ENCODE data around the gene APOL1. TPM values are rescaled to one million over a fixed set of nuclear protein-coding genes. Genes with fewer than 3 reads are reported as not detected.
"Not testable (repeated sequence)": the region's sequence is repeated elsewhere in the genome, so short reads cannot be mapped to it uniquely, and the experiment has no call there.

Gene APOL1
- total RNA-seq, 2 experiments from 2014 or later, result 63.0 to 64.0 TPM

- not testable (repeated sequence) for H3K27ac Mint-ChIP-seq
- POLR2A ChIA-PET, result interaction anchor here (1.1 to 1.4 kb wide), 2 partner anchors 11 kb away, joined by 4 to 5 read pairs; partner anchors contain the start of gene APOL1
These were observed 11.1 kb downstream of the APOL1 start for GRCh38 chr22:36263886-36264664.

GRCh38 chr22:36267058-36267457, 14.1 kb downstream of the APOL1 start:
- no peak for DNase-seq
- Mint-ChIP-seq H3K9me3 (no peaks in the 10 kb centered on the region), H3K27me3 (no peaks in the 10 kb centered on the region), H3K4me1 (peaks cover 5% of the 10 kb centered on the region), H3K4me3 (no peak overlapping the region), H3K27ac (no peak overlapping the region), H3K36me3 (ENCODE audit: low read depth) (peaks cover 52% of the 10 kb centered on the region)
- CTCF ChIA-PET, result interaction anchor here (0.7 to 1.3 kb wide), 3 partner anchors 11 to 21 kb away, joined by 3 to 5 read pairs (median 3); no protein-coding TSS in a partner anchor
- POLR2A ChIA-PET, result interaction anchor here (1.3 to 3.1 kb wide), 4 partner anchors 7 to 22 kb away, joined by 3 to 10 read pairs (median 6); partner anchors contain the start of gene APOL1

More at GRCh38 chr22:36263886-36264664, 11.1 kb downstream of the APOL1 start:
- not testable (repeated sequence) for H3K9me3 Mint-ChIP-seq, H3K4me3 Mint-ChIP-seq, H3K27me3 Mint-ChIP-seq, DNase-seq
- Mint-ChIP-seq H3K36me3 (ENCODE audit: low read depth) (peaks cover 74% of the 10 kb centered on the region), H3K4me1 (peaks cover 16% of the 10 kb centered on the region)
- CTCF ChIA-PET, result interaction anchor here (1.2 to 2.3 kb wide), 2 partner anchors 26 to 37 kb away, joined by 4 to 8 read pairs; no protein-coding TSS in a partner anchor

DNA sequence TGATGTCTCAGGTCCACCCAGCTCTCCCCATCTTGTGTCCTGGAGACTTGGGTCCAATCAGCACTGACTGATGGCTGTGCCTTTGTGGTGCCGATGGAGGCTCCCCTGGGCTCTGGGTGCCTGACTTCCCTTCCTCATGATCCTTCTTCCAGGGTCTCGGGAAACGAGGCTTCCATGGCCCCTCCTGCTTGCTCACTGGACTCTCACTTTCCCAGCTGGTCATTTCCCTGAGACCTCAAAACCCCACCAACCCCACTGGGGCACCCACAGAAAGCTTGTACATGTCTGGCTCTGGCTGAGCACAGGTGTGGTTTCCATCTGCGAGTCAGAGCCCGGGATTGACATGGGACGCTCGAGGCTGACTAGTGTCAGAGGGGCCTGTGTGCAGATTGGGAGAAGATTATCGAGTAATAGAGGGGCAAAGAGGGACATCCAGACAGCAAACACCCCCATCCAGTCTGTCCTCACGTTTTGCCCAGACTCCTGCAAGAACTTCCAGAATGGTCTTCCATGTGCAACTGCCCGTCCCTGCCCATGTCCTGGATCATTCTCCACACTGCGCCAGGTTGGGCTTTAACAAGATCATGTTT, 15.1 kb downstream of the APOL1 start:
- H3K4me1 Mint-ChIP-seq, result peaks cover 2% of the 10 kb centered on the region
- H3K27ac Mint-ChIP-seq, result no peak overlapping the region
- peaks cover 47% of the 10 kb centered on the region for H3K36me3 Mint-ChIP-seq (ENCODE audit: low read depth)
- no peaks in the 10 kb centered on the region for H3K27me3 Mint-ChIP-seq
- DNase-seq, result no peak
- no peak overlapping the region for H3K4me3 Mint-ChIP-seq
- CTCF ChIA-PET, result interaction anchor here (0.7 to 1.3 kb wide), 2 partner anchors 10 to 18 kb away, joined by 3 to 5 read pairs; no protein-coding TSS in a partner anchor
- POLR2A ChIA-PET, result interaction anchor here (1.1 to 1.3 kb wide), 3 partner anchors 8 to 21 kb away, joined by 3 read pairs; no protein-coding TSS in a partner anchor
- no peaks in the 10 kb centered on the region for H3K9me3 Mint-ChIP-seq

- H3K27me3 Mint-ChIP-seq, H3K4me3 Mint-ChIP-seq, H3K9me3 Mint-ChIP-seq, DNase-seq, POLR2A ChIA-PET, H3K27ac Mint-ChIP-seq: not testable (repeated sequence)
- H3K36me3 Mint-ChIP-seq (ENCODE audit: low read depth), result peaks cover 23% of the 10 kb centered on the region
- H3K4me1 Mint-ChIP-seq, result peaks cover 11% of the 10 kb centered on the region
- CTCF ChIA-PET, result interaction anchor here (1.3 kb wide), 1 partner anchor 216 kb away, joined by 5 read pairs; no protein-coding TSS in a partner anchor
These were observed 18.3 kb downstream of the APOL1 start for GRCh38 chr22:36271231-36271630.

DNA sequence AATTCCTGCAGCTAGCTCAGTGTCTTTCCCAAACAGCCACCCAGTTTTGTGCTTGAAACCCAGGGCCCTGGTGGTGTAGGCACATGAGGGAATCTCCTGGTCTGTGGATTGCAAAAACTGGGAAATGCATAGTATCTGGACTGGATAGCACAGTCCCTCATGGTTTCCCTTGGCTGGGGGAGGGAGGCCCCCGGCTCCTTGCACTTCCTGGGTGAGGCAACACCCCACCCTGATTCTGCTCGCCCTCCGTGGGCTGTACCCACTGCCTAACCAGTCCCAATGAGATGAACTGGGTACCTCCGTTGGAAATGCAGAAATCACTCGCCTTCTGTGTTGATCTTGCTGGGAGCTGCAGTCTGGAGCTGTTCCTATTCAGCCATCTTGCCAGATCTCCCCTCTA, 19.0 kb downstream of the APOL1 start:
- H3K27me3 Mint-ChIP-seq, H3K4me3 Mint-ChIP-seq, H3K27ac Mint-ChIP-seq, H3K9me3 Mint-ChIP-seq, DNase-seq: not testable (repeated sequence)
- POLR2A ChIA-PET, result interaction anchor here (1.3 kb wide), 1 partner anchor 9 kb away, joined by 3 read pairs; no protein-coding TSS in a partner anchor
- H3K36me3 Mint-ChIP-seq (ENCODE audit: low read depth), result peaks cover 16% of the 10 kb centered on the region
- H3K4me1 Mint-ChIP-seq, result peaks cover 16% of the 10 kb centered on the region
- CTCF ChIA-PET, result interaction anchor here (1.3 kb wide), 1 partner anchor 215 kb away, joined by 5 read pairs; no protein-coding TSS in a partner anchor

GRCh38 chr22:36274531-36274930, 21.6 kb downstream of the APOL1 start:
- ChIA-PET POLR2A (interaction anchor here (1.1 to 4.8 kb wide), 3 partner anchors 21 to 255 kb away, joined by 3 to 23 read pairs (median 3); partner anchors contain the start of gene APOL1), CTCF (interaction anchor here (1.2 to 6.1 kb wide), 3 partner anchors 12 to 35 kb away, joined by 3 to 26 read pairs (median 20); partner anchors contain the start of genes APOL1 and APOL2)
- no peak overlapping the region for H3K27ac Mint-ChIP-seq
- peaks cover 30% of the 10 kb centered on the region for H3K4me1 Mint-ChIP-seq
- no peaks in the 10 kb centered on the region for H3K27me3 Mint-ChIP-seq
- no peak overlapping the region for H3K4me3 Mint-ChIP-seq
- DNase-seq, result no peak
- H3K9me3 Mint-ChIP-seq, result no peaks in the 10 kb centered on the region
- peaks cover 8% of the 10 kb centered on the region for H3K36me3 Mint-ChIP-seq (ENCODE audit: low read depth)

DNA sequence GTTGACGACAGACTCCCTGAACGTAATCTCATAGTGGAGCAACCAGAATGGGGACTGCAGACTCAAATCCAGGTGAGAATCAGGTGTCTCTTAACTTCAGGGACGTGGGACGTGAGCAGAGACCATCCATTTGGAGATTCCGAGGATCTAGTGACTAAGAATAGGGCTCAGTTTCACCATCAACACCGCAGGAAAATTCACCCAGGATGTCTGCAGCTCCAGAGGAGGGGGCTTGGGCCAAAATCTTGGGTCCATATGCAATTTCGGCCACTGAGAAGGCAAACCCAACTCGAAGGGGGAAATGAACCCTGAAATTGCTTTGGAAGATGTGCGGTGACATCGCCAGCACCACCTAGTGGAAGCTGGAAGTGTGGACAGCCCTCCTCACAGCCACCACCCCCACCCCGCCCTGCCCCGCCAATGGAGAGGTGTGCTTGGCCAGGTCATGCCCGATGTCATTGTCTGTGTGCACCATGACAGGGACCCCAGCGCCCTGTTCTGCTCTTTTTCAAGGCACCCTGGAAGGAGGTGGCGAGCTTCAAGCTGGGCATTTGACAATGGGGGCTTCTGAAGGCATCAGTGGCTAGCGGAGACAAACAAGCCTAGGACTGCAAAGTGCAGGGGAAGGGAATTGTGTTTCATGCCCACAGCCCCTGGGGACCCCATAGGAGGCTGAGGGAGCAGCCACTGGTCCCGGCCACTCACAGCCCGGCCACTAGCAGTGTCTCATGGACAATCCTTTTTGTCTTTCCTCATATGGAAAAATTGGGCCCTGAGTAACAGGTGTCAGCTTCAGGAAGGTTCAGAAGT, 24.8 kb downstream of the APOL1 start:
- Mint-ChIP-seq H3K27ac (peak overlapping the region; percentile 57), H3K36me3 (ENCODE audit: low read depth) (peaks cover 31% of the 10 kb centered on the region), H3K4me3 (no peak overlapping the region), H3K4me1 (peaks cover 30% of the 10 kb centered on the region), H3K27me3 (no peaks in the 10 kb centered on the region), H3K9me3 (no peaks in the 10 kb centered on the region)
- ChIA-PET CTCF (interaction anchor here (0.9 to 6.1 kb wide), 17 partner anchors 9 to 243 kb away, joined by 3 to 26 read pairs (median 5); partner anchors contain the start of gene APOL2), POLR2A (interaction anchor here (0.7 to 4.8 kb wide), 10 partner anchors 8 to 232 kb away, joined by 3 to 23 read pairs (median 4); partner anchors contain the start of genes APOL1 and FOXRED2)
- peak; percentile 74 for DNase-seq

DNA sequence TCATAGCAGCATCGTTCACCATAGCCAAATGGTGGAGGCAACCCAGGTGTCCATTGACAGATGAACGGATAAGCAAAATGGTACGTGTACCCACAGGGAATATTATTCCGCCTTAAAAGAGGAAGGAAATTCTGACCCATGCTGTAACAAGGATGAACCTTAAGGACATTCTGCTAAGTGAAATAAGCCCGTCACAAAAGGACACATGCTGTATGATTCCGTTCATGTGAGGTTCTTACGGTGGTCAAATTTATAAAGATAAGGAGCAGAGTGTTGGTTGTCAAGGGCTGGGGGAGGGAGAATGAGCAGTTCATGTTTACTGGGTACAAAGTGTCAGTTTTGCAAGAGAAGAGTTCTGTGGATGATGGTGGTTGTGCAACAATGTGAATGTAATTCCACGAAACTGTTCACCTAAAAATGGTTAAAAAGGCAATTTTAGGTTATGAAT, 26.3 kb downstream of the APOL1 start:
- H3K9me3 Mint-ChIP-seq, result no peaks in the 10 kb centered on the region
- H3K27ac Mint-ChIP-seq, result no peak overlapping the region
- CTCF ChIA-PET, result interaction anchor here (1.5 to 6.1 kb wide), 5 partner anchors 7 to 207 kb away, joined by 5 to 26 read pairs (median 9); no protein-coding TSS in a partner anchor
- POLR2A ChIA-PET, result interaction anchor here (1.1 to 3.2 kb wide), 2 partner anchors 10 to 15 kb away, joined by 3 to 21 read pairs; no protein-coding TSS in a partner anchor
- peaks cover 30% of the 10 kb centered on the region for H3K4me1 Mint-ChIP-seq
- H3K36me3 Mint-ChIP-seq (ENCODE audit: low read depth), result peaks cover 42% of the 10 kb centered on the region
- DNase-seq, result no peak
- no peak overlapping the region for H3K4me3 Mint-ChIP-seq
- H3K27me3 Mint-ChIP-seq, result no peaks in the 10 kb centered on the region

- H3K4me1 Mint-ChIP-seq, result peaks cover 22% of the 10 kb centered on the region
- H3K27me3 Mint-ChIP-seq, result no peaks in the 10 kb centered on the region
- no peak overlapping the region for H3K4me3 Mint-ChIP-seq
- H3K27ac Mint-ChIP-seq, result no peak overlapping the region
- DNase-seq, result no peak
- H3K9me3 Mint-ChIP-seq, result no peaks in the 10 kb centered on the region
- ChIA-PET CTCF (interaction anchor here (0.6 to 0.9 kb wide), 3 partner anchors 42 to 171 kb away, joined by 3 read pairs; no protein-coding TSS in a partner anchor), POLR2A (interaction anchor here (0.7 to 1.6 kb wide), 2 partner anchors 13 to 125 kb away, joined by 3 to 4 read pairs; no protein-coding TSS in a partner anchor)
- peaks cover 53% of the 10 kb centered on the region for H3K36me3 Mint-ChIP-seq (ENCODE audit: low read depth)
These were observed 27.4 kb downstream of the APOL1 start for GRCh38 chr22:36280379-36280778.

DNA sequence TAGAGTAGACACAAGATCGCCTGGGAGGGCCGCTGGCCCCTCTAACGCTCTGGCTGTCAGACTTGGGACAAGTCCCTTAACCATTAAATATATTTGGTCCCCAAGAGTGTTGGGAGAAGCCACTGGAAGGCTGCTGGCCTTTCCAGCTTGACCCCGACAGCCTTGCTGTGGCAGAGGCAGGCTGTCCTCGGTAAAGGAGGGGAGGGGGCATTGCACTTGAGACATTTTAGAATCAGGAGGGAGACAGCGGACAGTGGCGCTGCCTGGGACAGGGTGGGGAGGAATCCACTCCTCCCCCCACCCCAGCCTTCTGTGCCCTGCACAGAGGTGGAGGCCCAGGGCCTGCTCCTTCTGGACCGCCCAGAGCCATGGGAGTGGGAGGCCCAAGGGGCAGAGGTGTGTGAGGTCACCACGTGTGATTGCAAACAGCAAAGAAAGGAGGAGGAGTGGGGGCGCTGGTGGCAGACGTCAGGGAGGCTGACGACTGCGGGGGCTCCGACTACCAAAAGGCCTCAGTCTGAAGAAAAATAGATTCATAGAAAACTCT, 28.9 kb downstream of the APOL1 start:
- H3K27me3 Mint-ChIP-seq, result no peaks in the 10 kb centered on the region
- ChIA-PET POLR2A (interaction anchor here (0.9 to 1.6 kb wide), 3 partner anchors 10 to 17 kb away, joined by 3 to 4 read pairs (median 3); no protein-coding TSS in a partner anchor), CTCF (no interaction called here)
- H3K27ac Mint-ChIP-seq, result no peak overlapping the region
- H3K9me3 Mint-ChIP-seq, result no peaks in the 10 kb centered on the region
- H3K4me3 Mint-ChIP-seq, result no peak overlapping the region
- H3K36me3 Mint-ChIP-seq (ENCODE audit: low read depth), result peaks cover 65% of the 10 kb centered on the region
- H3K4me1 Mint-ChIP-seq, result peaks cover 21% of the 10 kb centered on the region
- no peak for DNase-seq

DNA sequence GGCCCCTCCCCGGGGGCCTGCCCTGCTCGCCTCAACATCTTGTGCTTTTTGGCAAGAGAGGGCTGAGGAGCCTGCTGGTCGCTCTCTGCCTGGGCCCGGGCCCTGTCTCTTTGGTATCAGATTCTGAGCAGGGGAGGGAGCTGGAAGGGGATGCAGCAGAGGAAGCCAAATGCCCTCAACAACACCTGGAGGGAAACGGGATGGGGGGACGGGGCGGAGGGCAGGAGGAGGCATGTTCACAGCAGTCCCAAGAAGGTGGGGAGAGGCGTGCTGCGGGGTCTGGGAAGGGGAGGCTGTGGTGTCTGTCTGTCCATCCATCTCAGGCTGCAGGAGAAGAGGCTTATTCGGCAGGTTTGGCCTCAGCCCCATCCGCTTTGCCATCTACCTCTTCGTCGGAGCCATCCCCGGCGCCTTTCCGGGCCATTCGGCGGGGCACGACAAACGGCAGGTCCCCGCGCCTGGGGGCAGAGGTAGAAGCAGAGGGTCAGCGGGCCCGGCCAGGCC, 29.4 kb downstream of the APOL1 start:
- Mint-ChIP-seq H3K27ac (no peak overlapping the region), H3K4me1 (peaks cover 23% of the 10 kb centered on the region), H3K27me3 (no peaks in the 10 kb centered on the region), H3K4me3 (no peak overlapping the region), H3K36me3 (ENCODE audit: low read depth) (peaks cover 71% of the 10 kb centered on the region), H3K9me3 (no peaks in the 10 kb centered on the region)
- CTCF ChIA-PET, result no interaction called here
- DNase-seq, result no peak
- POLR2A ChIA-PET, result interaction anchor here (1.1 kb wide), 1 partner anchor 14 kb away, joined by 3 read pairs; no protein-coding TSS in a partner anchor

All from activated CD4-positive, alpha-beta memory T cell treated with anti-CD3 and anti-CD28 coated beads, Interleukin-2, amount 10 ng/mL, durations not matched to agents 7 days and 5 days (primary cell).